Endothelial cell of umbilical vein (primary cell): Measurements from ENCODE around the gene TGFA. TPM values are rescaled to one million over a fixed set of nuclear protein-coding genes. Genes with fewer than 3 reads are reported as not detected.

Source experiments
- BruUV-seq: library from RNA; stranded (reverse); fragments of 400-500 nt; replicated peaks from 2 replicates; lab custom pipeline; 2021; lab: Mats Ljungman, UMichigan
- CTCF ChIA-PET: fragments of 300-600, 350-600 bp; sonication (Branson Sonifier 250); formaldehyde crosslinking; loops from one replicate; lab custom pipeline; 2021; ENCODE audit warnings: antibody characterized with exemption, inconsistent platforms; lab: Charles Lee
- POLR2A ChIA-PET: fragments of 300-600, 350-600 bp; sonication (Branson Sonifier 250); formaldehyde crosslinking; loops from one replicate; lab custom pipeline; 2021; ENCODE audit warnings: antibody characterized with exemption, inconsistent platforms; lab: Charles Lee
- DNase-seq: peaks from one replicate; pipeline ENCODE4 v3.0.0-alpha.2; 2011; ENCODE audit warnings: low read depth, low spot score
- FAIRE-seq: peaks from 2 replicates; lab custom pipeline; 2011; peaks lifted over from hg19 to GRCh38; lab: Jason Lieb, UNC
- H2AFZ ChIP-seq: 2 replicates; pipeline ENCODE4 v1.6.0; 2012; ENCODE audit warnings: low read depth, low read length, control low read depth, inconsistent platforms
- H3K27ac ChIP-seq: 2 replicates; pipeline ENCODE4 v1.5.1; 2011; ENCODE audit warnings: low read depth, mild to moderate bottlenecking, control low read depth, low read length, moderate library complexity; ENCODE audit not compliant: insufficient read depth
- H3K27me3 ChIP-seq, 2 experiments: 2 replicates each; pipeline versions ENCODE4 v1.6.0 to v1.6.1; 2011; ENCODE audit warnings: low read length in 2 of 2, mixed read lengths in 1 of 2; ENCODE audit not compliant: control insufficient read depth in 2 of 2, insufficient read depth in 2 of 2
- H3K36me3 ChIP-seq, 2 experiments: 2 replicates in 1 of 2; 3 replicates in 1 of 2; pipeline ENCODE4 v1.5.1; 2011; ENCODE audit warnings: low read length in 2 of 2, mild to moderate bottlenecking in 1 of 2, moderate library complexity in 1 of 2; ENCODE audit not compliant: control insufficient read depth in 2 of 2, insufficient read depth in 2 of 2; ENCODE audit errors: extremely low read depth in 1 of 2
- H3K4me1 ChIP-seq: 3 replicates; pipeline ENCODE4 v1.5.1; 2011; ENCODE audit warnings: mild to moderate bottlenecking, low read length; ENCODE audit not compliant: control insufficient read depth, insufficient read depth; ENCODE audit errors: extremely low read depth
- H3K4me2 ChIP-seq: 2 replicates; pipeline ENCODE4 v1.6.1; 2011; ENCODE audit warnings: low read length, control low read depth, mixed read lengths; ENCODE audit not compliant: insufficient read depth
- H3K4me3 ChIP-seq, 3 experiments: fragments of 200-600 bp in 1 of 3; sonication (generic), shearing (Covaris generic) in 1 of 3; replicated peaks in 1 of 3; 2 replicates each; pipeline ENCODE4 v1.5.1; 2011 to 2016; ENCODE audit warnings: control low read depth in 3 of 3, low read length in 3 of 3, mild to moderate bottlenecking in 2 of 3, inconsistent platforms in 1 of 3, low read depth in 1 of 3, moderate library complexity in 1 of 3; ENCODE audit not compliant: insufficient read depth in 1 of 3
- H3K79me2 ChIP-seq: 2 replicates; pipeline ENCODE4 v1.6.0; 2012; ENCODE audit warnings: low read length, inconsistent platforms; ENCODE audit not compliant: control insufficient read depth, insufficient read depth
- H3K9ac ChIP-seq: replicated peaks from 2 replicates; pipeline ENCODE3; 2011; ENCODE audit warnings: low read length, control low read depth; ENCODE audit not compliant: insufficient read depth; ENCODE audit errors: extremely low read depth
- H3K9me1 ChIP-seq: replicated peaks from 3 replicates; pipeline ENCODE4 v1.6.0; 2011; ENCODE audit warnings: mild to moderate bottlenecking, low read length; ENCODE audit not compliant: control insufficient read depth, insufficient read depth; ENCODE audit errors: extremely low read depth
- H3K9me3 ChIP-seq: replicated peaks from 2 replicates; pipeline ENCODE4 v1.5.1; 2012; ENCODE audit warnings: low read length, inconsistent platforms; ENCODE audit not compliant: control insufficient read depth, insufficient read depth
- H4K20me1 ChIP-seq: replicated peaks from 2 replicates; pipeline ENCODE3; 2011; ENCODE audit warnings: mild to moderate bottlenecking, low read length; ENCODE audit not compliant: control insufficient read depth, insufficient read depth; ENCODE audit errors: extremely low read depth
- CTCF ChIP-seq, 2 donors: IDR thresholded peaks; 1 replicate in 1 of 2; 2 replicates in 1 of 2; pipeline ENCODE4 v1.5.1; 2011; ENCODE audit warnings: low read length in 2 of 2, mild to moderate bottlenecking in 2 of 2, moderate library complexity in 2 of 2, control low read depth in 1 of 2, inconsistent platforms in 1 of 2, low read depth in 1 of 2; ENCODE audit not compliant: insufficient read depth in 1 of 2; ENCODE audit errors: extremely low read depth in 1 of 2
- EZH2 ChIP-seq: IDR thresholded peaks from 2 replicates; pipeline ENCODE4 v1.6.1; 2012; ENCODE audit warnings: borderline replicate concordance, low read depth, mild to moderate bottlenecking, moderate library complexity, low read length, inconsistent platforms; ENCODE audit not compliant: severe bottlenecking
- FOS ChIP-seq: IDR thresholded peaks from 2 replicates; pipeline ENCODE4 v1.6.1; 2011; ENCODE audit warnings: mild to moderate bottlenecking, low read length, moderate library complexity, borderline replicate concordance; ENCODE audit not compliant: insufficient read depth
- GATA2 ChIP-seq: IDR thresholded peaks from 2 replicates; pipeline ENCODE4 v1.7.0; 2011; ENCODE audit warnings: low read depth, mild to moderate bottlenecking, moderate library complexity, mixed read lengths, low read length; ENCODE audit not compliant: insufficient read length, insufficient read depth
- JUN ChIP-seq: IDR thresholded peaks from 2 replicates; pipeline ENCODE4 v1.6.1; 2011; ENCODE audit warnings: borderline replicate concordance, low read depth; ENCODE audit not compliant: insufficient read length, insufficient read depth
- MAX ChIP-seq: IDR thresholded peaks from 2 replicates; pipeline ENCODE4 v1.6.1; 2011; ENCODE audit not compliant: insufficient read depth, insufficient read length
- MYC ChIP-seq: IDR thresholded peaks from one replicate; pipeline ENCODE4 v1.6.1; 2011; ENCODE audit warnings: mild to moderate bottlenecking, low read depth, low read length
- POLR2A ChIP-seq: IDR thresholded peaks from 2 replicates; pipeline ENCODE4 v1.6.1; 2012; ENCODE audit warnings: low read depth, mild to moderate bottlenecking, control low read depth, low read length
- POLR2AphosphoS5 ChIP-seq: IDR thresholded peaks from 2 replicates; pipeline ENCODE4 v1.6.1; 2012; ENCODE audit warnings: low read depth, mild to moderate bottlenecking, control low read depth, low read length, moderate library complexity; ENCODE audit not compliant: insufficient read depth
- dilution Hi-C: fragments of 300-500 bp; cut with MboI; formaldehyde crosslinking; loops from one replicate; pipeline ENCODE4 v1.15.0; 2019; ENCODE audit warnings: low sequenced_read_pairs; ENCODE audit not compliant: extremely low pct_ligation_motif_present
- intact Hi-C: fragments of 100-400 bp; cut with micrococcal nuclease; formaldehyde crosslinking; loops from one replicate; pipeline ENCODE4 v1.10.0; 2022
- polyA plus RNA-seq, 4 experiments: library from polyadenylated mRNA; depleted of rRNA in 3 of 4; stranded (reverse) in 3 of 4; unstranded in 1 of 4; fragments of >200 nt; gene quantifications; 2 replicates each; pipeline versions ENCODE4 v1.2.1 to v1.2.3, GENCODE V29; 2011 to 2012; ENCODE audit warnings: missing spikeins in 1 of 4
- total RNA-seq: library from RNA; stranded (reverse); gene quantifications from 2 replicates; pipeline ENCODE4 v1.2.3, GENCODE V29; 2021

TGFA gene
- total and polyA plus RNA-seq, 2 donors (not counting 3 experiments of a cell fraction or from before 2014, with no cell fraction given) = 0.22 to 0.32 TPM

GRCh38 chr2:70479816-70480215, 73.8 kb downstream of the TGFA start:
- Histone ChIP-seq H3K9me1 (no peaks in the 10 kb centered on the region), H3K9ac (no peak overlapping the region), H2AFZ (no peak overlapping the region), H3K4me1 (no peaks in the 10 kb centered on the region), H3K79me2 (no peaks in the 10 kb centered on the region), H3K4me3 (no peak overlapping the region), H3K27ac (no peak overlapping the region), H3K4me2 (no peak overlapping the region), H3K27me3 (peaks cover 27 to 35% of the 10 kb centered on the region in 2 experiments), H3K9me3 (no peaks in the 10 kb centered on the region), H4K20me1 (no peaks in the 10 kb centered on the region), H3K36me3 (no peaks in the 10 kb centered on the region)
- TF ChIP-seq GATA2 (no peak), POLR2AphosphoS5 (no peak), MAX (no peak), FOS (no peak), POLR2A (no peak), MYC (no peak), CTCF (IDR thresholded peaks at IDR 0.05; ENCODE audit: extremely low read depth in 1 of 2, insufficient read depth in 1 of 2, low read depth in 1 of 2, low read length in 2 of 2) (no peak), JUN (no peak), EZH2 (no peak)
- FAIRE-seq = no peak
- no TSS peak for BruUV-seq
- dilution Hi-C loops = no loop called here
- DNase-seq = no peak
- intact Hi-C loops = loop anchor here (5.0 kb wide), 1 partner anchor 72 kb away; the partner anchor contains the start of gene TGFA
- ChIA-PET POLR2A (no interaction called here), CTCF (interaction anchor here (1.5 kb wide), 1 partner anchor 176 kb away, joined by 3 read pairs; no protein-coding TSS in a partner anchor)
